ENCODE measurements around the gene IL10RA.

IL10RA gene

GRCh38 chr11:118048472-118049370, 62.5 kb downstream of the IL10RA start:
- no peak for DNase-seq

GRCh38 chr11:118049771-118050170, 63.6 kb downstream of the IL10RA start:
- no peak for DNase-seq

GRCh38 chr11:118050208-118050891, 64.2 kb downstream of the IL10RA start:
- DNase-seq = no peak

Measured in activated CD4-positive, alpha-beta T cell treated with anti-CD3 and anti-CD28 coated beads for 4 hours (primary cell).